ENCODE measurements around the gene SLX1B.
"Not testable (repeated sequence)": the region's sequence is repeated elsewhere in the genome, so short reads cannot be mapped to it uniquely, and the experiment has no call there.

Gene SLX1B

DNA sequence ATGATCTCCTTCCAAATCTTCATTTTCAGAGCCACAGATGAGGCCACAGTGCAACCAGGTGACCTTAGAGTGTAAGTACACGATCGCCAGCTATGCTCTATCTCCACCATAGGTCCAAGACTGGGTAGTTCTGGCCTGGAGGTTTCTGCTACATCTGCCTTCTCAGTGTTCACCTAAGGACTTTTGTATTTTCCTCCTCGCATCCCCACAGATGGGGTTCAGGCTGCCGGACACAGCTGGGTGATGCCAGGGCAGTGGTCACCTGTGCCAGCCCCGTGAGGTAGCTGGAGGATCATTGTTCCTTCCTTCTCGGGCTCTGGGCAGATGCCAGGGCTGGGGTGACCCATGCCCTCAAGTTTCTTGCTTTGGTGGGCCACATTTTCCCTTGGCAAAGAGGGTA lies 52.0 kb downstream of the SLX1B start, which contains the start of gene NPIPB12:
TSS of gene NPIPB12 (minus strand) at position 101 of the 400 bp plus-strand sequence.
- not testable (repeated sequence) for H3K36me3 Mint-ChIP-seq; ATAC-seq; H3K9me3 Mint-ChIP-seq; DNase-seq (ENCODE audit: low spot score in 2 of 2); H3K4me3 Mint-ChIP-seq; H3K27ac Mint-ChIP-seq; H3K4me1 Mint-ChIP-seq
